Panc1 (cell line): ENCODE measurements around the gene OR52E4.

ENCODE experiments used
- SIN3A ChIP-seq: IDR thresholded peaks from 2 replicates; pipeline ENCODE4 v1.6.1; 2012; ENCODE audit warnings: low read depth, mild to moderate bottlenecking, low read length, moderate library complexity, borderline replicate concordance; ENCODE audit not compliant: insufficient read depth
- TF ChIP-seq, protein P1 (sequence below): fragments of 450-650 bp; IDR thresholded peaks from 2 replicates; pipeline ENCODE4 v1.5.1; 2017; ENCODE audit warnings: mild to moderate bottlenecking

DNA sequence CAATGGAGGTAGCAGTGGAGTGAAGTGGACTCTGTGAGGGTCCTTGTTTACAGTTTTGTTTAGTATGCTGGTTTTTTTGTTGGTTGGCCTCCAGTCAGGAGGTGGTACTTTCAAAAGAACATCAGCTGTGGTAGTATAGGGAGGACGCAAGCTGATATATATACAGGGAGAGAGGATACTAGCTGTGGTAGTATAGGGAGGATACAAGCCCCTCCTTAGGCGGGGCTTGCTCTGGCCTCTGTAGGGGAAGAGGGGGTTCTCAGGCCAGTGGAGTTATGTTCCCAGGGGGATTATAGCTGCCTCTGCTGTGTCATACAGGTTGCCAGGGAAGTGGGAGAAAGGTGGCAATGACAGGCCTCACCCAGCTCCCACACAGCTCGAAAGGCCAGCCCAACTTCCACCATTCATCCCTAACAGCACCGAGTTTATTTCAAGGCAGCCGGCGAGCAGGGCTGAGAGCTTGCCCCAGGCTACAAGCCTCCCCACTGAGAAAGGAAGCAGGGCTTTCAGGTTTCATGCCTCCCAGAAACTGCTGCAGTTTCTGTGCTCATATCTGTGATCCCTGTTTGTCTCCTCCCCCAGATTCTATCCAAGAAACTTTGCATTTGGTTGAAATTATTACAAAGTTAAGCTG lies 49.1 kb upstream of the OR52E4 start:
- TF ChIP-seq, protein P1, sequence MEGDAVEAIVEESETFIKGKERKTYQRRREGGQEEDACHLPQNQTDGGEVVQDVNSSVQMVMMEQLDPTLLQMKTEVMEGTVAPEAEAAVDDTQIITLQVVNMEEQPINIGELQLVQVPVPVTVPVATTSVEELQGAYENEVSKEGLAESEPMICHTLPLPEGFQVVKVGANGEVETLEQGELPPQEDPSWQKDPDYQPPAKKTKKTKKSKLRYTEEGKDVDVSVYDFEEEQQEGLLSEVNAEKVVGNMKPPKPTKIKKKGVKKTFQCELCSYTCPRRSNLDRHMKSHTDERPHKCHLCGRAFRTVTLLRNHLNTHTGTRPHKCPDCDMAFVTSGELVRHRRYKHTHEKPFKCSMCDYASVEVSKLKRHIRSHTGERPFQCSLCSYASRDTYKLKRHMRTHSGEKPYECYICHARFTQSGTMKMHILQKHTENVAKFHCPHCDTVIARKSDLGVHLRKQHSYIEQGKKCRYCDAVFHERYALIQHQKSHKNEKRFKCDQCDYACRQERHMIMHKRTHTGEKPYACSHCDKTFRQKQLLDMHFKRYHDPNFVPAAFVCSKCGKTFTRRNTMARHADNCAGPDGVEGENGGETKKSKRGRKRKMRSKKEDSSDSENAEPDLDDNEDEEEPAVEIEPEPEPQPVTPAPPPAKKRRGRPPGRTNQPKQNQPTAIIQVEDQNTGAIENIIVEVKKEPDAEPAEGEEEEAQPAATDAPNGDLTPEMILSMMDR = no peak
- TF ChIP-seq SIN3A = no peak
